HepG2 (cell line): Measurements from ENCODE around the gene ST3GAL2. TPM values are rescaled to one million over a fixed set of nuclear protein-coding genes. Genes with fewer than 3 reads are reported as not detected.

Source experiments
- ATAC-seq: fragments of 200-7000 bp; cut with Tn5 transposase; 3 replicates; pipeline ENCODE4 v1.9.1; 2020; ENCODE audit warnings: mild to moderate bottlenecking, moderate library complexity
- BruUV-seq: library from RNA; stranded (reverse); fragments of 400-500 nt; replicated peaks from 2 replicates; lab custom pipeline; 2021; lab: Mats Ljungman, UMichigan
- CTCF ChIA-PET: fragments of 300-600 bp; formaldehyde crosslinking; extraction: SDS; loops from one replicate; lab custom pipeline; 2021; ENCODE audit warnings: low total read pairs, inconsistent platforms, low intra/inter-chr PET ratio; lab: Yijun Ruan, JAX
- POLR2A ChIA-PET: fragments of 350-600 bp; sonication (Branson Sonifier 250); formaldehyde crosslinking; loops from one replicate; lab custom pipeline; 2020; ENCODE audit warnings: antibody characterized with exemption, inconsistent platforms; lab: Yijun Ruan, JAX
- DNase-seq: peaks from one replicate; pipeline ENCODE4 v3.0.0-alpha.2; 2015; ENCODE audit warnings: low spot score
- FAIRE-seq: peaks from 3 replicates; lab custom pipeline; 2011; peaks lifted over from hg19 to GRCh38; lab: Jason Lieb, UNC
- H2AFZ ChIP-seq: one replicate; pipeline ENCODE4 v1.6.1; 2011; ENCODE audit warnings: low read length, inconsistent platforms
- H3K27ac ChIP-seq: fragments of 300-600 bp; 3 replicates; pipeline ENCODE4 v1.8.0; 2011; ENCODE audit warnings: mixed run types, mild to moderate bottlenecking, mixed read lengths, low read length, inconsistent platforms; ENCODE audit not compliant: insufficient read depth; ENCODE audit errors: extremely low read length
- H3K27me3 ChIP-seq, 2 experiments: fragments of 200-600 bp in 1 of 2; 2 replicates in 1 of 2; 3 replicates in 1 of 2; pipeline versions ENCODE4 v1.6.0 to v1.8.0; 2011; ENCODE audit warnings: low read length in 2 of 2, mild to moderate bottlenecking in 2 of 2, moderate library complexity in 2 of 2, inconsistent platforms in 1 of 2; ENCODE audit not compliant: insufficient read depth in 2 of 2, control insufficient read depth in 1 of 2
- H3K36me3 ChIP-seq, 2 experiments: fragments of 200-600 bp in 1 of 2; replicated peaks in 1 of 2; 2 replicates in 1 of 2; 3 replicates in 1 of 2; pipeline versions ENCODE4 v1.5.1 to v1.8.0; 2011; ENCODE audit warnings: low read length in 2 of 2, inconsistent platforms in 1 of 2; ENCODE audit not compliant: insufficient read depth in 2 of 2, control insufficient read depth in 1 of 2
- H3K4me1 ChIP-seq: 2 replicates; pipeline ENCODE4 v1.5.1; 2012; ENCODE audit warnings: low read length, inconsistent platforms; ENCODE audit not compliant: insufficient read depth
- H3K4me2 ChIP-seq: 2 replicates; pipeline ENCODE4 v1.6.0; 2011; ENCODE audit warnings: low read depth, low read length, inconsistent platforms
- H3K4me3 ChIP-seq, 3 experiments: fragments of 200-600 bp in 1 of 3; sonication (generic), shearing (Covaris generic) in 1 of 3; replicated peaks in 1 of 3; 2 replicates each; pipeline ENCODE4 v1.5.1; 2011 to 2016; ENCODE audit warnings: low read length in 3 of 3, inconsistent platforms in 2 of 3, low read depth in 2 of 3, mild to moderate bottlenecking in 2 of 3, control low read depth in 1 of 3, mixed read lengths in 1 of 3; ENCODE audit not compliant: insufficient read depth in 1 of 3
- H3K79me2 ChIP-seq: one replicate; pipeline ENCODE4 v1.6.1; 2011; ENCODE audit warnings: low read length, inconsistent platforms; ENCODE audit not compliant: insufficient read depth
- H3K9ac ChIP-seq: 2 replicates; pipeline ENCODE4 v1.6.0; 2011; ENCODE audit warnings: mild to moderate bottlenecking, low read depth, low read length, inconsistent platforms; ENCODE audit not compliant: insufficient read depth
- H3K9me3 ChIP-seq: 2 replicates; pipeline ENCODE4 v1.5.1; 2012; ENCODE audit warnings: mild to moderate bottlenecking, low read length
- H4K20me1 ChIP-seq: 2 replicates; pipeline ENCODE4 v1.6.0; 2011; ENCODE audit warnings: inconsistent platforms, mild to moderate bottlenecking, low read length, moderate library complexity; ENCODE audit not compliant: insufficient read depth
- HNRNPK ChIP-seq: fragments of 200-400 bp; formaldehyde crosslinking; IDR thresholded peaks from 2 replicates; pipeline ENCODE4 v1.6.1; 2018; ENCODE audit warnings: low read length, low read depth, moderate library complexity, mild to moderate bottlenecking; ENCODE audit not compliant: poor library complexity, severe bottlenecking
- PCBP2 ChIP-seq: fragments of 200-400 bp; formaldehyde crosslinking; optimal IDR thresholded peaks from 2 replicates; pipeline ENCODE3; 2018; ENCODE audit warnings: low read length, low read depth; ENCODE audit not compliant: poor library complexity, severe bottlenecking
- TGIF2 ChIP-seq: IDR thresholded peaks from 2 replicates; pipeline ENCODE4 v1.6.1; 2016; ENCODE audit warnings: control low read depth, missing compliant biosample characterization
- ZNF850 ChIP-seq: sonication (generic); formaldehyde crosslinking; conservative IDR thresholded peaks from 2 replicates; pipeline ENCODE4 v1.9.0; 2021; ENCODE audit warnings: mild to moderate bottlenecking, missing genetic modification reagents
- WGBS: methylation state at CpG from one replicate; pipeline ENCODE4 v1.1.6; 2017; ENCODE audit warnings: low lambda C conversion rate; 5-methylcytosine and 5-hydroxymethylcytosine counted together
- in situ Hi-C: cut with HindIII; loops from 2 replicates; pipeline ENCODE4 v1.10.0; 2017; ENCODE audit warnings: low pct_unique_long_range_greater_than_20kb; ENCODE audit not compliant: extremely low pct_ligation_motif_present
- intact Hi-C: fragments of 100-400 bp; cut with micrococcal nuclease; formaldehyde crosslinking; loops from one replicate; pipeline ENCODE4 v1.10.0; 2022; ENCODE audit not compliant: unreplicated experiment
- polyA plus RNA-seq, 8 experiments: library from polyadenylated mRNA; depleted of rRNA in 3 of 8; stranded (reverse) in 7 of 8; unstranded in 1 of 8; fragments of >200 nt; fragmentation: Illumina TruSeq in 4 of 8; extraction: Trizol in 4 of 8; gene quantifications; 2 replicates each; pipeline versions ENCODE4 v1.2.1 to v1.2.3, GENCODE V29; 2011 to 2016; ENCODE audit warnings: low read depth in 4 of 8, missing spikeins in 1 of 8, mixed read lengths in 1 of 8; ENCODE audit not compliant: insufficient read depth in 1 of 8
- total RNA-seq, 5 experiments: library from RNA; depleted of rRNA; stranded (reverse); fragments of >200 nt; fragmentation: Illumina TruSeq; extraction: Trizol; gene quantifications; 2 replicates each; pipeline ENCODE4 v1.2.3, GENCODE V29; 2016; ENCODE audit warnings: low read depth in 1 of 5
- TF ChIP-seq, protein P1 (sequence below): sonication (generic); formaldehyde crosslinking; IDR thresholded peaks from 2 replicates; pipeline ENCODE4 v1.4.0; 2020; ENCODE audit warnings: missing genetic modification reagents, mild to moderate bottlenecking, borderline replicate concordance

Gene ST3GAL2
- total and polyA plus RNA-seq, 2 of the 13 experiments (the other 11 are each of a cell fraction or from before 2014, with no cell fraction given), result 16.3 to 24.9 TPM

DNA sequence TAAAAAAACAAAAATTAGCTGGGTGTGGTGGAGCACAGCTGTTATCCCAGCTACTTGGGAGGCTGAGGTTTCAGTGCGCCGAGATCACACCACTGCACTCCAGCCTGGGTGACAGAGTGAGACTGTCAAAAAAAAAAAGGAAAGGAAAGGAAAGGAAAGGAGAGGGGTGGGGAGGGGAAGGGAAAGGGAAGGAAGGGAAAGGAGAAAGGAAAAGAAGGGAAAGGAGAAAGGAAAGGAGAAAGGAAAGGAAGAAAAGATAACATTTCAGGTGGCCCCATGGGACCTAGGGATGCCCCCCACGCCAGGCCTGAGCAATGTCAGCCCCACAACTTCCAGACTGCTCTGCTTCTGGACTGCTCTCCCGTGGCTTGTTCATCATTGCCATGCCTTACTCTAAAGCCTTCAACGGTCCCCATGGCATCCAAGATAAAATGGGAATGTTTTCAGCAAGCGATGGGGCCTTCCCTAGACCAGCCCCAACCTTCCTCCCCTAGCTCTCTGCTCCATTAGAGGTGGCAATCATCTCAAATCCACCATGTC lies 55.4 kb downstream of the ST3GAL2 start:
- FAIRE-seq, result no peak
- no peak overlapping the region for H3K27ac ChIP-seq
- POLR2A ChIA-PET, result no interaction called here
- no peak overlapping the region for H2AFZ ChIP-seq
- BruUV-seq, result no TSS peak
- H4K20me1 ChIP-seq, result no peaks in the 10 kb centered on the region
- peaks cover 24% of the 10 kb centered on the region for H3K4me1 ChIP-seq
- H3K27me3 ChIP-seq, result no peaks in the 10 kb centered on the region; a peak in 1 of 5 replicates
- H3K9me3 ChIP-seq, result no peaks in the 10 kb centered on the region
- intact Hi-C loops, result loop anchor here (5.0 kb wide), 1 partner anchor 69 kb away; the partner anchor contains the start of gene FCSK
- TF ChIP-seq, protein P1, sequence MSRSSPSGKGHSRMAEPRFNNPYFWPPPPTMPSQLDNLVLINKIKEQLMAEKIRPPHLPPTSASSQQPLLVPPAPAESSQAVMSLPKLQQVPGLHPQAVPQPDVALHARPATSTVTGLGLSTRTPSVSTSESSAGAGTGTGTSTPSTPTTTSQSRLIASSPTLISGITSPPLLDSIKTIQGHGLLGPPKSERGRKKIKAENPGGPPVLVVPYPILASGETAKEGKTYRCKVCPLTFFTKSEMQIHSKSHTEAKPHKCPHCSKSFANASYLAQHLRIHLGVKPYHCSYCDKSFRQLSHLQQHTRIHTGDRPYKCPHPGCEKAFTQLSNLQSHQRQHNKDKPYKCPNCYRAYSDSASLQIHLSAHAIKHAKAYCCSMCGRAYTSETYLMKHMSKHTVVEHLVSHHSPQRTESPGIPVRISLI (CRISPR knock-in tag), result no peak
- TF ChIP-seq TGIF2 (CRISPR knock-in tag) (no peak), HNRNPK (peak; percentile 90), ZNF850 (CRISPR knock-in tag) (no peak), PCBP2 (peak; percentile 72)
- TF ChIP-seq, all 625 proteins: peak for 2
- no peak overlapping the region for H3K4me2 ChIP-seq
- peaks cover 15% of the 10 kb centered on the region for H3K79me2 ChIP-seq
- H3K4me3 ChIP-seq, result no peak overlapping the region
- in situ Hi-C loops, result no loop called here
- peaks cover 4 to 34% of the 10 kb centered on the region in 2 experiments; a peak in 3 of 5 replicates for H3K36me3 ChIP-seq
- ATAC-seq (no peak), DNase-seq (no peak)
- 95% methylated on average over 6 of the region's 6 CpGs for WGBS
- CTCF ChIA-PET, result no interaction called here
- H3K9ac ChIP-seq, result no peak overlapping the region
